CD14-positive monocyte (primary cell): ENCODE measurements around the gene DRD2. TPM values are rescaled to one million over a fixed set of nuclear protein-coding genes. Genes with fewer than 3 reads are reported as not detected.

Experiments used
- DNase-seq, 3 donors: peaks; one replicate each; pipeline ENCODE4 v3.0.0-alpha.2; 2011 to 2022
- H2AFZ ChIP-seq: 2 replicates; pipeline ENCODE4 v1.6.0; 2012; ENCODE audit warnings: mild to moderate bottlenecking, low read depth, low read length, inconsistent platforms; ENCODE audit not compliant: insufficient read depth, poor library complexity, severe bottlenecking
- H3K27ac ChIP-seq, 2 donors: 1 replicate in 1 of 2; 2 replicates in 1 of 2; pipeline ENCODE4 v1.5.1; 2012 to 2013; ENCODE audit warnings: low read length in 2 of 2, control low read depth in 1 of 2, inconsistent platforms in 1 of 2, low read depth in 1 of 2, mild to moderate bottlenecking in 1 of 2
- H3K27me3 ChIP-seq, 2 donors: one replicate each; pipeline versions ENCODE4 v1.6.0 to v1.6.1; 2011 to 2013; ENCODE audit warnings: low read length in 2 of 2; ENCODE audit not compliant: control insufficient read depth in 2 of 2, insufficient read depth in 2 of 2
- H3K36me3 ChIP-seq, 2 donors: replicated peaks in 1 of 2; 1 replicate in 1 of 2; 2 replicates in 1 of 2; pipeline versions ENCODE4 v1.5.1 to v1.6.1; 2012 to 2013; ENCODE audit warnings: low read length in 2 of 2, control low read depth in 1 of 2, inconsistent platforms in 1 of 2, mild to moderate bottlenecking in 1 of 2; ENCODE audit not compliant: insufficient read depth in 2 of 2, control insufficient read depth in 1 of 2
- H3K4me1 ChIP-seq, 2 donors: 1 replicate in 1 of 2; 2 replicates in 1 of 2; pipeline versions ENCODE4 v1.5.1 to v1.6.1; 2012 to 2013; ENCODE audit warnings: low read length in 2 of 2, control low read depth in 1 of 2, inconsistent platforms in 1 of 2, mild to moderate bottlenecking in 1 of 2, moderate library complexity in 1 of 2; ENCODE audit not compliant: insufficient read depth in 2 of 2, control insufficient read depth in 1 of 2
- H3K4me2 ChIP-seq: replicated peaks from 2 replicates; pipeline ENCODE3; 2012; ENCODE audit warnings: low read length, moderate library complexity, mild to moderate bottlenecking; ENCODE audit not compliant: poor library complexity, severe bottlenecking; ENCODE audit errors: extremely low read depth
- H3K4me3 ChIP-seq, 3 experiments: fragments of 200-600 bp in 1 of 3; sonication (generic) in 1 of 3; replicated peaks in 1 of 3; 1 replicate in 2 of 3; 2 replicates in 1 of 3; pipeline ENCODE4 v1.5.1; 2011 to 2013; ENCODE audit warnings: low read length in 3 of 3, mild to moderate bottlenecking in 3 of 3, control low read depth in 2 of 3, low read depth in 2 of 3, inconsistent platforms in 1 of 3, moderate library complexity in 1 of 3
- H3K79me2 ChIP-seq: 2 replicates; pipeline ENCODE4 v1.6.0; 2012; ENCODE audit warnings: mild to moderate bottlenecking, control low read depth, inconsistent platforms, low read length, moderate library complexity; ENCODE audit not compliant: insufficient read depth
- H3K9ac ChIP-seq: 2 replicates; pipeline ENCODE4 v1.6.0; 2017; ENCODE audit warnings: low read length, mild to moderate bottlenecking; ENCODE audit not compliant: insufficient read depth, poor library complexity, severe bottlenecking
- H3K9me3 ChIP-seq, 2 donors: replicated peaks in 1 of 2; 1 replicate in 1 of 2; 2 replicates in 1 of 2; pipeline versions ENCODE4 v1.5.1 to v1.6.1; 2012 to 2013; ENCODE audit warnings: low read length in 2 of 2, control low read depth in 1 of 2; ENCODE audit not compliant: control insufficient read depth in 1 of 2, insufficient read depth in 1 of 2
- H4K20me1 ChIP-seq: 2 replicates; pipeline ENCODE4 v1.6.0; 2012; ENCODE audit warnings: mild to moderate bottlenecking, low read length, control low read depth, moderate library complexity; ENCODE audit not compliant: insufficient read depth
- H3K27ac Mint-ChIP-seq, 7 donors: one replicate each; pipeline ENCODE4 v1.8.0; 2020; ENCODE audit warnings: mild to moderate bottlenecking in 7 of 7, mixed read lengths in 7 of 7, moderate library complexity in 6 of 7, inconsistent platforms in 2 of 7
- H3K27me3 Mint-ChIP-seq, 3 donors: one replicate each; pipeline ENCODE4 v1.8.0; 2021 to 2022; ENCODE audit warnings: low read depth in 3 of 3, mild to moderate bottlenecking in 3 of 3, mixed read lengths in 3 of 3, moderate library complexity in 3 of 3, inconsistent platforms in 1 of 3
- H3K36me3 Mint-ChIP-seq, 2 donors: one replicate each; pipeline ENCODE4 v1.8.0; 2020; ENCODE audit warnings: mixed read lengths in 2 of 2, inconsistent platforms in 1 of 2, mild to moderate bottlenecking in 1 of 2
- H3K4me1 Mint-ChIP-seq: one replicate; pipeline ENCODE4 v1.8.0; 2020; ENCODE audit warnings: mild to moderate bottlenecking, mixed read lengths
- H3K4me3 Mint-ChIP-seq, 2 donors: one replicate each; pipeline ENCODE4 v1.8.0; 2020; ENCODE audit warnings: mild to moderate bottlenecking in 2 of 2, mixed read lengths in 2 of 2, moderate library complexity in 1 of 2
- H3K9me3 Mint-ChIP-seq, 7 donors: one replicate each; pipeline ENCODE4 v1.8.0; 2020 to 2022; ENCODE audit warnings: mixed read lengths in 7 of 7, mild to moderate bottlenecking in 6 of 7, moderate library complexity in 6 of 7, inconsistent platforms in 2 of 7
- WGBS: methylation state at CpG from one replicate; pipeline ENCODE4 v1.1.5; 2013; ENCODE audit warnings: missing lambda C conversion rate; ENCODE audit not compliant: insufficient coverage; 5-methylcytosine and 5-hydroxymethylcytosine counted together
- intact Hi-C, 2 donors: fragments of 100-400 bp; cut with micrococcal nuclease; formaldehyde crosslinking; loops; one replicate each; pipeline versions ENCODE4 v1.15.0 to v1.15.1; 2023
- polyA plus RNA-seq, 3 donors: library from polyadenylated mRNA; depleted of rRNA in 1 of 3; unstranded in 2 of 3; stranded (reverse) in 1 of 3; fragments of 300-500 nt in 2 of 3; fragments of >200 nt in 1 of 3; fragmentation: Illumina TruSeq in 2 of 3; gene quantifications; 1 replicate in 2 of 3; 2 replicates in 1 of 3; pipeline ENCODE4 v1.2.3, GENCODE V29; 2012 to 2021
- TF ChIP-seq, protein P1 (sequence below): fragments of 200-600 bp; IDR thresholded peaks from one replicate; pipeline ENCODE4 v1.8.0; 2022; ENCODE audit warnings: antibody characterized with exemption, mild to moderate bottlenecking

The DRD2 gene
- polyA plus RNA-seq, 3 donors: not detected

DNA sequence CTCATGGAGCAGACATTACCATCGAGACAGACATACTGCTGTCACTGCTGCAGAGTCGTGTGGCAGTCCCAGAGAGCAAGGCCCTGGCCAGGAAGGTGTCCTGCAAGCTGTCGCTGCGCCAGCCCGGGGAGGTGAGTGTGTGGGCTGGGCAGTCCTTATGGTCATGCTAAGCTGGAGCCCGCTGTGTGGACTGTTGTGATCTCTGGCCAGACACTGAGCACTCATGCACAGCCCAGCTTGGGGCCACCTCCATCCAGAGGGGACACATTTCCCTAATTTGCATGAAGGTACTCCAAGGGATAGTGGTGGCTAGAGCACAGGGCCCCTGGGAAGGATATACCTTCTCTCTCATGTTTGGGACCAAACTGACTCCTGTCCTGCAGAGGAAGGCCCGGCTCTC lies 78.0 kb downstream of the DRD2 start:
- Mint-ChIP-seq H3K36me3 (no peaks in the 10 kb centered on the region), H3K4me1 (no peaks in the 10 kb centered on the region), H3K27me3 (peaks cover 0 to 6% (median 0%) of the 10 kb centered on the region in 3 donors), H3K27ac (no peak overlapping the region), H3K9me3 (no peaks in the 10 kb centered on the region), H3K4me3 (no peak overlapping the region)
- Histone ChIP-seq H3K27ac (no peak overlapping the region), H3K9ac (no peak overlapping the region), H3K4me2 (no peak overlapping the region), H3K36me3 (no peaks in the 10 kb centered on the region), H3K4me1 (no peaks in the 10 kb centered on the region), H3K9me3 (no peaks in the 10 kb centered on the region), H3K4me3 (no peak overlapping the region), H3K27me3 (no peaks in the 10 kb centered on the region), H3K79me2 (no peaks in the 10 kb centered on the region), H4K20me1 (no peaks in the 10 kb centered on the region), H2AFZ (no peak overlapping the region)
- DNase-seq: no peak
- intact Hi-C loops: no loop called here
- WGBS: 94% methylated on average over 4 of the region's 7 CpGs
- TF ChIP-seq, protein P1, sequence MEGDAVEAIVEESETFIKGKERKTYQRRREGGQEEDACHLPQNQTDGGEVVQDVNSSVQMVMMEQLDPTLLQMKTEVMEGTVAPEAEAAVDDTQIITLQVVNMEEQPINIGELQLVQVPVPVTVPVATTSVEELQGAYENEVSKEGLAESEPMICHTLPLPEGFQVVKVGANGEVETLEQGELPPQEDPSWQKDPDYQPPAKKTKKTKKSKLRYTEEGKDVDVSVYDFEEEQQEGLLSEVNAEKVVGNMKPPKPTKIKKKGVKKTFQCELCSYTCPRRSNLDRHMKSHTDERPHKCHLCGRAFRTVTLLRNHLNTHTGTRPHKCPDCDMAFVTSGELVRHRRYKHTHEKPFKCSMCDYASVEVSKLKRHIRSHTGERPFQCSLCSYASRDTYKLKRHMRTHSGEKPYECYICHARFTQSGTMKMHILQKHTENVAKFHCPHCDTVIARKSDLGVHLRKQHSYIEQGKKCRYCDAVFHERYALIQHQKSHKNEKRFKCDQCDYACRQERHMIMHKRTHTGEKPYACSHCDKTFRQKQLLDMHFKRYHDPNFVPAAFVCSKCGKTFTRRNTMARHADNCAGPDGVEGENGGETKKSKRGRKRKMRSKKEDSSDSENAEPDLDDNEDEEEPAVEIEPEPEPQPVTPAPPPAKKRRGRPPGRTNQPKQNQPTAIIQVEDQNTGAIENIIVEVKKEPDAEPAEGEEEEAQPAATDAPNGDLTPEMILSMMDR: no peak

DNA sequence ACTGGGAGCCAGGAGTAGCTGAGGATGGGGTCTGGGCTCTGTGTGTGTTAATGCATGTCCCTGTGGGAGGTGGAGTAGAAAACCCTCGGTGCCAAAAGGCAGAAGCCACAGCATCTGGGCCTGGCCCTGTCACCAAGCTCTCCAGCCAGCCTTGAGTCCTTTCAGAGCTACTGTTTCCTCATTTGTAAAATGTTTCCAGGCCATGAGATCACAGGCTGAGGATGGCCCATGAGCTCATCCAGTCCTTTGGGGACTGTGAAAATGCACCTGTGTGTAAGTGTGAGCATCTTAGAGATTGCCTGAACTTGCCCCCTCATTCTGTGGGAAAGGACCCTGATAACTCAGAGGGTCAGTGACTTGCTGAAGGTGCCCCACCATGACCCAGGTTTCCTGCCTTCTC lies 78.5 kb downstream of the DRD2 start:
- Histone ChIP-seq H3K4me2 (no peak overlapping the region), H4K20me1 (no peaks in the 10 kb centered on the region), H3K27me3 (no peaks in the 10 kb centered on the region), H3K36me3 (no peaks in the 10 kb centered on the region), H3K4me1 (no peaks in the 10 kb centered on the region), H3K9ac (no peak overlapping the region), H2AFZ (no peak overlapping the region), H3K4me3 (no peak overlapping the region), H3K79me2 (no peaks in the 10 kb centered on the region), H3K27ac (no peak overlapping the region), H3K9me3 (no peaks in the 10 kb centered on the region)
- no peaks in the 10 kb centered on the region for H3K36me3 Mint-ChIP-seq
- no peak for DNase-seq
- H3K27me3 Mint-ChIP-seq: peaks cover 0 to 4% (median 0%) of the 10 kb centered on the region in 3 donors
- H3K4me3 Mint-ChIP-seq: no peak overlapping the region
- no peak overlapping the region for H3K27ac Mint-ChIP-seq
- no peaks in the 10 kb centered on the region for H3K4me1 Mint-ChIP-seq
- no peaks in the 10 kb centered on the region for H3K9me3 Mint-ChIP-seq
- intact Hi-C loops: no loop called here
- WGBS: no CpG with 5 or more reads among the region's 1 CpG
- TF ChIP-seq, protein P1: no peak
